ENCODE measurements around the gene ARFGAP1. TPM values are rescaled to one million over a fixed set of nuclear protein-coding genes. Genes with fewer than 3 reads are reported as not detected.

ARFGAP1 gene
- total and polyA plus RNA-seq, 10 of the 15 experiments (the other 5 are each of a cell fraction or from before 2014, with no cell fraction given) = 0.45 to 79.9 (median 30.8) TPM

DNA sequence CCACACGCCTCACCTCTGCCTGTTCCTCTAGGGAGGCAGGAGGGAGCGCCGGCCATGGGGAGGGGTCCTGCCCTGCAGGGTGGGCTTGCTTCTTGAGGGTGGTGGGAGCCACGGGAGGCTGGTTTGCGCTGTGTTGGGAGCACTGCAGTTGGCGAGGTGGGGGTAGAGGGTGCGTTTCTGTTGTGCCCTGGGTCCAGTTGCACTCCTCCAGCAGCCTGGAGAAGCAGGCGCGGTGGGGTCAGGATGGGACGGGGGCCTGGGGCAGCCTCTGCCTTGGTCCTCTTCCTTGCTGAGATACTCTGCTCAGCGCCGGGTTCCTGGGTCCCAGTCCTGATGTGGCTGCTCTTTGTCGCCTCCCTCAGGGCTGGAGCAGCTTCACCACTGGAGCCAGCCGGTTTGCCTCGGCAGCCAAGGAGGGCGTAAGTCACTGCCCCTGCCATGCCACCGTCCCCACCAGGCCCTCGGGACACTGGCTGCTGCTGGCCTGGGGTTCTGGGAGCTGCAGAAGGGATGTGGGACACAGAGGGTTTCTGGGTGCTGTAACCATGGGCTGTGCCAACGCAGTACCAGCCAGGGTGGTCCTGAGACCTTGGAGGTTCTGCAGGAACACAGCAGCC lies 8.4 kb downstream of the ARFGAP1 start:
- ChIA-PET CTCF (interaction anchor here (1.4 to 1.8 kb wide), 2 partner anchors 10 to 58 kb away, joined by 5 to 10 read pairs; no protein-coding TSS in a partner anchor), SMC1A (ENCODE audit: uncharacterized antibody, unreplicated experiment) (no interaction called here), POLR2A (no interaction called here), RAD21 (ENCODE audit: unreplicated experiment) (no interaction called here)
- DNase-seq (ENCODE audit: low read depth, low spot score) = no peak
- no peak overlapping the region for H3K4me2 ChIP-seq (ENCODE audit: control insufficient read depth, insufficient read depth)
- no peaks in the 10 kb centered on the region for H4K20me1 ChIP-seq (ENCODE audit: control insufficient read depth, insufficient read depth)
- no peaks in the 10 kb centered on the region for H3K27me3 ChIP-seq (replicated peaks in 1 of 2; ENCODE audit: control insufficient read depth in 2 of 2, insufficient read depth in 2 of 2, low read length in 1 of 2)
- no peak overlapping the region for H3K27ac ChIP-seq (ENCODE audit: control insufficient read depth, insufficient read depth)
- H3K9me3 ChIP-seq (replicated peaks; ENCODE audit: control insufficient read depth, insufficient read depth, low read length) = no peaks in the 10 kb centered on the region
- no peak overlapping the region for H3K4me3 ChIP-seq
- no peak overlapping the region for H2AFZ ChIP-seq (ENCODE audit: control insufficient read depth, low read depth, low read length)
- TF ChIP-seq BHLHE40 (IDR thresholded peaks at IDR 0.05; ENCODE audit: borderline replicate concordance in 1 of 2, low read depth in 2 of 2, low read length in 1 of 2) (no peak), FOXK2 (IDR thresholded peaks at IDR 0.05) (no peak), POLR2A (IDR thresholded peaks at IDR 0.05; ENCODE audit: low read depth, low read length) (peak; percentile 51; the same call in 1 of the 2 replicates), SMARCA5 (IDR thresholded peaks at IDR 0.05) (no peak), TAF1 (IDR thresholded peaks at IDR 0.05; ENCODE audit: borderline replicate concordance, low read depth, low read length) (no peak), POU2F2 (IDR thresholded peaks at IDR 0.05; ENCODE audit: borderline replicate concordance, low read depth, low read length) (no peak), KAT2A (conservative IDR thresholded peaks at IDR 0.05; ENCODE audit: control insufficient read depth, low read depth, low read length) (no peak)
- TF ChIP-seq, protein P1, sequence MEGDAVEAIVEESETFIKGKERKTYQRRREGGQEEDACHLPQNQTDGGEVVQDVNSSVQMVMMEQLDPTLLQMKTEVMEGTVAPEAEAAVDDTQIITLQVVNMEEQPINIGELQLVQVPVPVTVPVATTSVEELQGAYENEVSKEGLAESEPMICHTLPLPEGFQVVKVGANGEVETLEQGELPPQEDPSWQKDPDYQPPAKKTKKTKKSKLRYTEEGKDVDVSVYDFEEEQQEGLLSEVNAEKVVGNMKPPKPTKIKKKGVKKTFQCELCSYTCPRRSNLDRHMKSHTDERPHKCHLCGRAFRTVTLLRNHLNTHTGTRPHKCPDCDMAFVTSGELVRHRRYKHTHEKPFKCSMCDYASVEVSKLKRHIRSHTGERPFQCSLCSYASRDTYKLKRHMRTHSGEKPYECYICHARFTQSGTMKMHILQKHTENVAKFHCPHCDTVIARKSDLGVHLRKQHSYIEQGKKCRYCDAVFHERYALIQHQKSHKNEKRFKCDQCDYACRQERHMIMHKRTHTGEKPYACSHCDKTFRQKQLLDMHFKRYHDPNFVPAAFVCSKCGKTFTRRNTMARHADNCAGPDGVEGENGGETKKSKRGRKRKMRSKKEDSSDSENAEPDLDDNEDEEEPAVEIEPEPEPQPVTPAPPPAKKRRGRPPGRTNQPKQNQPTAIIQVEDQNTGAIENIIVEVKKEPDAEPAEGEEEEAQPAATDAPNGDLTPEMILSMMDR (IDR thresholded peaks at IDR 0.05 in 2 of 3, conservative IDR thresholded peaks at IDR 0.05 in 1 of 3; ENCODE audit: control insufficient read depth in 2 of 3, extremely low read depth in 1 of 3, insufficient read depth in 1 of 3, low read depth in 3 of 3, low read length in 3 of 3) = peak in 1 of 3 experiments; percentile 13; a peak in 2 of 6 replicates
- TF ChIP-seq, protein P2, sequence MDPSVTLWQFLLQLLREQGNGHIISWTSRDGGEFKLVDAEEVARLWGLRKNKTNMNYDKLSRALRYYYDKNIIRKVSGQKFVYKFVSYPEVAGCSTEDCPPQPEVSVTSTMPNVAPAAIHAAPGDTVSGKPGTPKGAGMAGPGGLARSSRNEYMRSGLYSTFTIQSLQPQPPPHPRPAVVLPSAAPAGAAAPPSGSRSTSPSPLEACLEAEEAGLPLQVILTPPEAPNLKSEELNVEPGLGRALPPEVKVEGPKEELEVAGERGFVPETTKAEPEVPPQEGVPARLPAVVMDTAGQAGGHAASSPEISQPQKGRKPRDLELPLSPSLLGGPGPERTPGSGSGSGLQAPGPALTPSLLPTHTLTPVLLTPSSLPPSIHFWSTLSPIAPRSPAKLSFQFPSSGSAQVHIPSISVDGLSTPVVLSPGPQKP (IDR thresholded peaks at IDR 0.05; ENCODE audit: low read depth, low read length) = no peak
- TF ChIP-seq, protein P3, sequence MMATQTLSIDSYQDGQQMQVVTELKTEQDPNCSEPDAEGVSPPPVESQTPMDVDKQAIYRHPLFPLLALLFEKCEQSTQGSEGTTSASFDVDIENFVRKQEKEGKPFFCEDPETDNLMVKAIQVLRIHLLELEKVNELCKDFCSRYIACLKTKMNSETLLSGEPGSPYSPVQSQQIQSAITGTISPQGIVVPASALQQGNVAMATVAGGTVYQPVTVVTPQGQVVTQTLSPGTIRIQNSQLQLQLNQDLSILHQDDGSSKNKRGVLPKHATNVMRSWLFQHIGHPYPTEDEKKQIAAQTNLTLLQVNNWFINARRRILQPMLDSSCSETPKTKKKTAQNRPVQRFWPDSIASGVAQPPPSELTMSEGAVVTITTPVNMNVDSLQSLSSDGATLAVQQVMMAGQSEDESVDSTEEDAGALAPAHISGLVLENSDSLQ (IDR thresholded peaks at IDR 0.05) = no peak
- no peaks in the 10 kb centered on the region for H3K4me1 ChIP-seq (ENCODE audit: control insufficient read depth, insufficient read depth, low read length)
- no peak overlapping the region for H3K9ac ChIP-seq (ENCODE audit: control insufficient read depth, insufficient read depth, low read length)
- BruUV-seq (replicated peaks) = no TSS peak
- 92% methylated on average over 18 of the region's 19 CpGs for WGBS (ENCODE audit: insufficient coverage, insufficient replicate concordance, low lambda C conversion rate, missing lambda C conversion rate)
- intact Hi-C loops (cut with micrococcal nuclease; ENCODE audit: unreplicated experiment) (no loop called here), in situ Hi-C loops (cut with MboI) (no loop called here)
- H3K79me2 ChIP-seq (ENCODE audit: control insufficient read depth, insufficient read depth, low read length) = no peaks in the 10 kb centered on the region
- H3K36me3 ChIP-seq (ENCODE audit: control insufficient read depth in 2 of 2, insufficient read depth in 2 of 2, low read length in 1 of 2) = peaks cover 16 to 17% of the 10 kb centered on the region in 2 experiments
- ATAC-seq = 0 out of 3 replicates have a peak, but pooled peaks have one; percentile 30
- FAIRE-seq = no peak

Data from GM12878 (cell line).